ENCODE measurements around the gene DCLK1. TPM values are rescaled to one million over a fixed set of nuclear protein-coding genes. Genes with fewer than 3 reads are reported as not detected.
A peak's percentile ranks its signal among the peaks of the same experiment; 100 is the strongest.

The DCLK1 gene
- total and polyA plus RNA-seq, 5 donors from 2014 or later = not detected

- no peaks in the 10 kb centered on the region for H3K27me3 Mint-ChIP-seq
- no peak overlapping the region for H3K4me3 Mint-ChIP-seq
- Histone ChIP-seq H3K4me1 (ENCODE audit: control insufficient read depth, insufficient read depth, low read length, poor library complexity, severe bottlenecking) (no peaks in the 10 kb centered on the region), H3K4me3 (ENCODE audit: low read depth, low read length) (no peak overlapping the region), H3K27ac (ENCODE audit: insufficient read depth, low read length, poor library complexity, severe bottlenecking) (no peak overlapping the region), H3K27me3 (ENCODE audit: control insufficient read depth, insufficient read depth, low read length) (no peaks in the 10 kb centered on the region), H3K36me3 (ENCODE audit: control insufficient read depth, insufficient read depth, low read length) (no peaks in the 10 kb centered on the region), H3K9me3 (ENCODE audit: control insufficient read depth in 2 of 2, low read length in 2 of 2) (no peaks in the 10 kb centered on the region)
- H3K9me3 Mint-ChIP-seq = peaks cover 2 to 13% (median 4%) of the 10 kb centered on the region in 7 donors
- no peak overlapping the region for H3K27ac Mint-ChIP-seq
- no peaks in the 10 kb centered on the region for H3K4me1 Mint-ChIP-seq
- no peak for DNase-seq
- ATAC-seq (ENCODE audit: low read depth in 2 of 2) = no peak
- no peaks in the 10 kb centered on the region for H3K36me3 Mint-ChIP-seq
Observed at GRCh38 chr13:36030670-36031331, 100.4 kb downstream of the DCLK1 start.

GRCh38 chr13:36029166-36029565 is 102.0 kb downstream of the DCLK1 start:
- no peak overlapping the region for H3K27ac Mint-ChIP-seq
- H3K27me3 Mint-ChIP-seq = no peaks in the 10 kb centered on the region

GRCh38 chr13:36028359-36029025 is 102.7 kb downstream of the DCLK1 start:
- Histone ChIP-seq H3K4me1 (ENCODE audit: control insufficient read depth, insufficient read depth, low read length, poor library complexity, severe bottlenecking) (no peaks in the 10 kb centered on the region), H3K27me3 (ENCODE audit: control insufficient read depth, insufficient read depth, low read length) (no peaks in the 10 kb centered on the region), H3K27ac (ENCODE audit: insufficient read depth, low read length, poor library complexity, severe bottlenecking) (no peak overlapping the region), H3K9me3 (ENCODE audit: control insufficient read depth in 2 of 2, low read length in 2 of 2) (peaks cover 0 to 2% of the 10 kb centered on the region in 2 experiments), H3K36me3 (ENCODE audit: control insufficient read depth, insufficient read depth, low read length) (no peaks in the 10 kb centered on the region), H3K4me3 (ENCODE audit: low read depth, low read length) (no peak overlapping the region)
- Mint-ChIP-seq H3K4me1 (no peaks in the 10 kb centered on the region), H3K9me3 (peaks cover 0 to 13% (median 4%) of the 10 kb centered on the region in 7 donors), H3K4me3 (peak overlapping the region in 2 of 4 donors; percentile 7 to 73), H3K27ac (no peak overlapping the region), H3K27me3 (no peaks in the 10 kb centered on the region), H3K36me3 (no peaks in the 10 kb centered on the region)
- DNase-seq (no peak), ATAC-seq (ENCODE audit: low read depth in 2 of 2) (no peak)

More at GRCh38 chr13:36029166-36029565, 102.0 kb downstream of the DCLK1 start:
- Mint-ChIP-seq H3K4me1 (no peaks in the 10 kb centered on the region), H3K9me3 (peaks cover 0 to 13% (median 4%) of the 10 kb centered on the region in 7 donors), H3K4me3 (no peak overlapping the region), H3K36me3 (no peaks in the 10 kb centered on the region)
- Histone ChIP-seq H3K36me3 (ENCODE audit: control insufficient read depth, insufficient read depth, low read length) (no peaks in the 10 kb centered on the region), H3K27ac (ENCODE audit: insufficient read depth, low read length, poor library complexity, severe bottlenecking) (no peak overlapping the region), H3K4me3 (ENCODE audit: low read depth, low read length) (no peak overlapping the region), H3K9me3 (ENCODE audit: control insufficient read depth in 2 of 2, low read length in 2 of 2) (peaks cover 0 to 2% of the 10 kb centered on the region in 2 experiments), H3K4me1 (ENCODE audit: control insufficient read depth, insufficient read depth, low read length, poor library complexity, severe bottlenecking) (no peaks in the 10 kb centered on the region), H3K27me3 (ENCODE audit: control insufficient read depth, insufficient read depth, low read length) (no peaks in the 10 kb centered on the region)
- no peak for ATAC-seq (ENCODE audit: low read depth in 2 of 2)
- no peak for DNase-seq

- no peak for ATAC-seq (ENCODE audit: low read depth in 2 of 2)
- Histone ChIP-seq H3K4me1 (ENCODE audit: control insufficient read depth, insufficient read depth, low read length, poor library complexity, severe bottlenecking) (no peaks in the 10 kb centered on the region), H3K36me3 (ENCODE audit: control insufficient read depth, insufficient read depth, low read length) (no peaks in the 10 kb centered on the region), H3K27me3 (ENCODE audit: control insufficient read depth, insufficient read depth, low read length) (no peaks in the 10 kb centered on the region), H3K27ac (ENCODE audit: insufficient read depth, low read length, poor library complexity, severe bottlenecking) (no peak overlapping the region), H3K4me3 (ENCODE audit: low read depth, low read length) (no peak overlapping the region), H3K9me3 (ENCODE audit: control insufficient read depth in 2 of 2, low read length in 2 of 2) (peaks cover 0 to 2% of the 10 kb centered on the region in 2 experiments)
- Mint-ChIP-seq H3K27ac (no peak overlapping the region), H3K4me1 (no peaks in the 10 kb centered on the region), H3K36me3 (no peaks in the 10 kb centered on the region), H3K4me3 (no peak overlapping the region), H3K27me3 (no peaks in the 10 kb centered on the region), H3K9me3 (peaks cover 0 to 11% (median 3%) of the 10 kb centered on the region in 7 donors)
- DNase-seq = no peak
Observed at GRCh38 chr13:36026531-36026930, 104.7 kb downstream of the DCLK1 start.

- Mint-ChIP-seq H3K36me3 (no peaks in the 10 kb centered on the region), H3K4me1 (no peaks in the 10 kb centered on the region), H3K27ac (no peak overlapping the region), H3K9me3 (peaks cover 0 to 12% (median 6%) of the 10 kb centered on the region in 7 donors), H3K4me3 (no peak overlapping the region), H3K27me3 (no peaks in the 10 kb centered on the region)
- DNase-seq (no peak), ATAC-seq (ENCODE audit: low read depth in 2 of 2) (no peak)
- no peak overlapping the region for H3K27ac ChIP-seq (ENCODE audit: insufficient read depth, low read length, poor library complexity, severe bottlenecking)
- no peaks in the 10 kb centered on the region for H3K27me3 ChIP-seq (ENCODE audit: control insufficient read depth, insufficient read depth, low read length)
- no peaks in the 10 kb centered on the region for H3K36me3 ChIP-seq (ENCODE audit: control insufficient read depth, insufficient read depth, low read length)
- no peaks in the 10 kb centered on the region for H3K4me1 ChIP-seq (ENCODE audit: control insufficient read depth, insufficient read depth, low read length, poor library complexity, severe bottlenecking)
- no peak overlapping the region for H3K4me3 ChIP-seq (ENCODE audit: low read depth, low read length)
- peaks cover 0 to 3% of the 10 kb centered on the region in 2 experiments for H3K9me3 ChIP-seq (ENCODE audit: control insufficient read depth in 2 of 2, low read length in 2 of 2)
Observed at GRCh38 chr13:36014763-36015162, 116.4 kb downstream of the DCLK1 start.

GRCh38 chr13:36006894-36007675 is 124.1 kb downstream of the DCLK1 start:
- Histone ChIP-seq H3K4me1 (ENCODE audit: control insufficient read depth, insufficient read depth, low read length, poor library complexity, severe bottlenecking) (no peaks in the 10 kb centered on the region), H3K27me3 (ENCODE audit: control insufficient read depth, insufficient read depth, low read length) (no peaks in the 10 kb centered on the region), H3K27ac (ENCODE audit: insufficient read depth, low read length, poor library complexity, severe bottlenecking) (no peak overlapping the region), H3K4me3 (ENCODE audit: low read depth, low read length) (no peak overlapping the region), H3K36me3 (ENCODE audit: control insufficient read depth, insufficient read depth, low read length) (no peaks in the 10 kb centered on the region), H3K9me3 (ENCODE audit: control insufficient read depth in 2 of 2, low read length in 2 of 2) (no peaks in the 10 kb centered on the region)
- Mint-ChIP-seq H3K4me1 (no peaks in the 10 kb centered on the region), H3K4me3 (no peak overlapping the region), H3K9me3 (peaks cover 0 to 8% (median 2%) of the 10 kb centered on the region in 7 donors), H3K27me3 (no peaks in the 10 kb centered on the region), H3K36me3 (no peaks in the 10 kb centered on the region), H3K27ac (no peak overlapping the region)
- ATAC-seq (ENCODE audit: low read depth in 2 of 2) (no peak), DNase-seq (no peak)

- no peak overlapping the region for H3K4me3 ChIP-seq (ENCODE audit: low read depth, low read length)
- H3K36me3 ChIP-seq (ENCODE audit: control insufficient read depth, insufficient read depth, low read length) = no peaks in the 10 kb centered on the region
- no peaks in the 10 kb centered on the region for H3K4me1 Mint-ChIP-seq
- peaks cover 0 to 8% (median 2%) of the 10 kb centered on the region in 7 donors for H3K9me3 Mint-ChIP-seq
- no peak overlapping the region for H3K27ac Mint-ChIP-seq
- H3K9me3 ChIP-seq (ENCODE audit: control insufficient read depth in 2 of 2, low read length in 2 of 2) = no peaks in the 10 kb centered on the region
- H3K27me3 Mint-ChIP-seq = no peaks in the 10 kb centered on the region
- H3K27me3 ChIP-seq (ENCODE audit: control insufficient read depth, insufficient read depth, low read length) = no peaks in the 10 kb centered on the region
- no peaks in the 10 kb centered on the region for H3K36me3 Mint-ChIP-seq
- H3K4me3 Mint-ChIP-seq = no peak overlapping the region
- no peak for ATAC-seq (ENCODE audit: low read depth in 2 of 2)
- no peak overlapping the region for H3K27ac ChIP-seq (ENCODE audit: insufficient read depth, low read length, poor library complexity, severe bottlenecking)
- no peaks in the 10 kb centered on the region for H3K4me1 ChIP-seq (ENCODE audit: control insufficient read depth, insufficient read depth, low read length, poor library complexity, severe bottlenecking)
- no peak for DNase-seq
Observed at GRCh38 chr13:36006347-36006746, 124.8 kb downstream of the DCLK1 start.
